Measurements from ENCODE around the gene SNX21.

The SNX21 gene

GRCh38 chr20:45880988-45881788, 47.6 kb downstream of the SNX21 start, which contains the start of gene ZSWIM1:
Gene ZSWIM1 (plus strand): TSS chr20:45881227. CDS start chr20:45882593, 1,366 bp downstream.
- DNase-seq (ENCODE audit: low read depth): peak; percentile 96

GRCh38 chr20:45882469-45883099, 49.0 kb downstream of the SNX21 start:
- DNase-seq (ENCODE audit: low read depth): no peak

DNA sequence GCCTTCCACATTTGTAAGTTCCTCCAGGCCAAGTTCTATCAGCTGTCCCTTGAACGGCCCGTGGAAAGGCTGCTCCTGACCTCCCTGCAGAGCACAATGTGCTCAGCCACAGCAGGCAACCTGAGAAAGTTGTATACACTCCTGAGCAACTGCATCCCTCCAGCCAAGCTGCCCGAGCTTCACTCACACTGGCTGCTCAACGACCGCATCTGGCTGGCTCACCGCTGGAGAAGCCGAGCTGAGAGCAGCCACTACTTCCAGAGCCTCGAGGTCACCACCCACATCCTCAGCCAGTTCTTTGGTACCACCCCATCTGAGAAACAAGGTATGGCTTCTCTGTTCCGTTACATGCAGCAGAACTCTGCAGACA, 49.5 kb downstream of the SNX21 start:
- DNase-seq (ENCODE audit: low read depth): no peak

DNA sequence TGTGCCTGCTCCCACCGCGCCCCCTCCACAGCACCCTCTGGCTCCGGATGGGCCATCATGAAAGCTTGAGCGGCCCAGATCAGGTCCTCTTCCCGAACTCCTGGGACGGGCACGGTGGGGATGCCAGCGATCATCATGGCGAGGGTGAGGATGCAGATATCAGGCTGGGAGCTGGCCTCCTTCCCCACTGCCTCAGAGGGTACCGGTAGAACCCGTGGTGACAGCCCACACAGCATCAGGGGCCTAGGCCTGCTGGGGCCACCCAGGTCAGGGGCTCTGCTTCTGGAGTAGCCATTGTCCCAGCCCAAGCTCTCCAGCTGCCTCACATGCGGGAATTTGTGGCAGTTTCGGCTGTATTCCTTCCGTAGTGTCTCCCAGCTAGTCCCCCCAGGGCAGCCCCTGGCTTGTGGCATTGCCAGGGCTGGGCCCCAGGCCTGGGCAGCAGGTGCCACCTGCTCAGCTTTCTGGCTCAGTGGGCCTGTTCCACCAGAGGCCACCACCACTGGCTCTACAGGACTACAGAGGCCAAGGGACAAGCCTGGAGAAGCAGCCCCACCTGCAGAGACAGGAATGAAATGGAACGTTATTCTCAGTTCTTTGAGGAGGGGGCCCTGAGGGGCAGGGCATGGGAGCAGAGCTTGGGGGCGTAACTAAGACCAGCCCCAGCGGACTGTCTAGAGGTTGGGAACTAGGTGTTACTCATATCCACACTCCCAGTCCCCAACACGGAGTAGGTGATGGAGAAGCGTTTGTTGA, 53.2 kb downstream of the SNX21 start:
- no peak for DNase-seq (ENCODE audit: low read depth)

DNA sequence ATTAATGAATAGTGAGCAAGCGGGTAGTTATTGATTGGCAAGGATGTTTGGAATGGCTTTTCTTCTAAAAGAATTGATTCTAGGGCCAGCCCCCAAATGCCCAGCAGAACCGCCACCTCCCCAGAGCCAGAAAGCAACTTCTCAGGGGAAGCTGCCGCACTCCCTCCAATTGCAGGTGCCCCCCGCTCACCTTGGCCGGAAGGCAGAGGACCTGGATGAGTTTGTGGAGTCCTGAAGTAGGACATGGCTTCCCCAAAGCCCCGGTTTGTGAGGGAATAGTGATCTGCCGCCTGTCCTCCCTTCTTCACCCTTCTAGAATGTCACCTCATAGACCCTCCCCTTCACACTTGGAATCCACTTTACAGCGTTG, 53.7 kb downstream of the SNX21 start, which contains the start of gene SPATA25:
Gene SPATA25, minus strand, starts transcription at position 277 of the 370 bp plus-strand sequence. Its CDS starts 32 bp downstream, at position 245.
- no peak for DNase-seq (ENCODE audit: low read depth)

GRCh38 chr20:45888681-45889080, 55.1 kb downstream of the SNX21 start:
- DNase-seq (ENCODE audit: low read depth): no peak

DNA sequence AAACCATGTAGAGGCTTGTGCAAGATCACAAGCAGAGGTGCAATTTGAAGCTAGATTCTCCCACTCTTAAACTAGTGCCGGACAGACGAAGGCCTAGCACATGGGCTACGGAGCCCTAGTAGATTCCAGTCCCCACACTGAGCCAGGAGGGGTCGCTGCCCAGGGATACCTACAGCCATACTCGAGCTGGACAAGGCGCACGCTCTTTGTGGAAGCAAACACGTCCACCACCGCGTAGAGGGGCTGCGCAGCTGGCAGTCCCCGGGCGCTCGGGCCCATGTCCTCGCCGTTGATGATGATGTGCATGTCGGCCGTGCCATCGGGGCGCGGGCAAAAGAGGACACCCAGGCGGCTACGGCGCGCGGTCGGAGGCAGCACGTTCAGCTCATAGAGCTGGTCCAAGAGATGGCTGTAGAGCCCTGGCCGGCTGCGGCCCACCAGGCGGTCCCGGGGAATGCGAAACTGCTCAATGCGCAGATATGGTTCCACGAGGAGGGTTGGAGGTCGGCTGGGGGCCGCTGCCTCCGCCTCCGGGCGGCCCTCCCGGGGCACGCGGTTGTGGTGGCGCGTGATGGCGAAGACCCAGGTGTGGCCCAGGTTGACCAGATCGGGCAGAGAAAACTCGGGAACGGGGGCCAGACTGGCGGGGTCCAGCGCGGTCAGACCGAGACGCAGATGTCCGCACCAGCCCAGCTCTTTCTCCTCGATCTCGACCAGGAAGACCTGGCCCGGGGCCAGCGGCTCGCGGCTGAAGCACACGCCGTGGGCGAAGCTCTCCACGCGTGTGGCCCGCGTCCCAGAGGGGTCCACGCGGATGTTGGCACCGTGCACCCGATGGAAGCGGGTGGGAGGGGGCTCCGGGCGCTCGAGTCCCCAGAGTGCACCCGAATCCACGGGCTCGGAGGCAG, 56.7 kb downstream of the SNX21 start:
- DNase-seq (ENCODE audit: low read depth): peak; percentile 21

DNA sequence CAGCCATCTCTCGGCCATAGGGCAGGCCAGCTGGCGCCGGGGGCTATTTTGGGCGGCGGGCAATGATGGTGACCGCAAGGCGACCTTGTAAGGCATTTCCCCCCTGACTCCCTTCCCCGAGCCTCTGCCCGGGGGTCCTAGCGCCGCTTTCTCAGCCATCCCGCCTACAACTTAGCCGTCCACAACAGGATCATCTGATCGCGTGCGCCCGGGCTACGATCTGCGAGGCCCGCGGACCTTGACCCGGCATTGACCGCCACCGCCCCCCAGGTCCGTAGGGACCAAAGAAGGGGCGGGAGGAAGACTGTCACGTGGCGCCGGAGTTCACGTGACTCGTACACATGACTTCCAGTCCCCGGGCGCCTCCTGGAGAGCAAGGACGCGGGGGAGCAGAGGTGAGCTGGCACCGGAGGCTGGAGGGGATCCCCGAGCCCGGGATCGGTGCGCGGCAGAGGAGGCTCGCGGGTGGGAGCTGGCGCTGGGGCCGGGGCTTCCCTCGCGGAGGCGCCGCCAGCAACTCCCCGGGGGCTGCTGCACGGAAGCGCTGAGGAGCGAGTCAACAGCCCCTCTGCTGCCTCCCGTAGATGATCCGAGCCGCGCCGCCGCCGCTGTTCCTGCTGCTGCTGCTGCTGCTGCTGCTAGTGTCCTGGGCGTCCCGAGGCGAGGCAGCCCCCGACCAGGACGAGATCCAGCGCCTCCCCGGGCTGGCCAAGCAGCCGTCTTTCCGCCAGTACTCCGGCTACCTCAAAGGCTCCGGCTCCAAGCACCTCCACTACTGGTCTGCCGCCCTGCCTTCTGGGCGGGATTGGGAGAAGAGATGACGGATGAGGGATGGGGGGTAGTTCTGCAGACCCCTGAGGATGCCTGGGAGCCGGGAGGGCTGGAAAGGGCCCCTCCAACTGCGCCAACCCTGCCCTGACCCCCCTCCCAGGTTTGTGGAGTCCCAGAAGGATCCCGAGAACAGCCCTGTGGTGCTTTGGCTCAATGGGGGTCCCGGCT, 57.7 kb downstream of the SNX21 start, which contains the start of the genes CTSA and NEURL2:
Gene CTSA, plus strand, starts transcription at position 351 of the 999 bp plus-strand sequence. Its CDS starts 234 bp downstream, at position 585.
Gene NEURL2, minus strand, starts transcription at position 224 of the 999 bp plus-strand sequence. Its CDS starts 217 bp downstream, at position 7.
- DNase-seq (ENCODE audit: low read depth): peak; percentile 82

DNA sequence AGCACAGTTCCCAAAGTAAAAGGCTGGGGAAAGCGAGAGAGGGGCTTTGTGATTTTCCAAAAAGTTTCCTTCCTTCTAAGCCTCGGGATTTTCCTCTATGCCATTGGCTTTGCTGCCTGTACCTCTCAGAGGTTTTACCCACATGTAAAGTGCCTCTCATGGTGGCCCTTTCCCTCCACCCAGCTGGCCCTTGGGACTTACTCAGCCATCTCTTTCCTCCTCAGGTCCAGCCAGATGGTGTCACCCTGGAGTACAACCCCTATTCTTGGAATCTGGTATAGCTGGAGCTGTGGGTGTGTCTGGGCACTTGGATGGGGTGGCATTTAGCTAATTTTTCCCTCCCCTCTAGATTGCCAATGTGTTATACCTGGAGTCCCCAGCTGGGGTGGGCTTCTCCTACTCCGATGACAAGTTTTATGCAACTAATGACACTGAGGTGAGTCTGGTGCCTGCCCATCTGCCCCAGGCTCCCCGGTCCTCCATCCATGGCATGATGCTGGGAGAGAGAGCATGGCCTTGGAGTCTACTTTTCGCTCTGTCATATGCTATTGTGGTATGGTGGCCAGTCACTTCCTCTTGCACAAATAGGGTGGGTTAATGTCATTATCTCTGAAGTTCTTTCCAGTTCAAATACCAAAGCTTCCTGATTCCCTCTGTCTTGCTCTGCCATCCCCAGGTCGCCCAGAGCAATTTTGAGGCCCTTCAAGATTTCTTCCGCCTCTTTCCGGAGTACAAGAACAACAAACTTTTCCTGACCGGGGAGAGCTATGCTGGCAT, 58.6 kb downstream of the SNX21 start:
- DNase-seq (ENCODE audit: low read depth): no peak

Measured in activated T-helper 9 cell treated with anti-CD3 and anti-CD28 coated beads, Interleukin-2, amount 50 U/mL, for 16 hours (primary cell).